ENCODE measurements around the gene PLCH1.

The PLCH1 gene

GRCh38 chr3:155455765-155456164 is 289.1 kb downstream of the PLCH1 start:
- H3K27ac ChIP-seq (ENCODE audit: low read length, poor library complexity, severe bottlenecking) = no peak overlapping the region
- H2BK15ac ChIP-seq (ENCODE audit: low read depth, poor library complexity, severe bottlenecking) = no peak overlapping the region
- H3K27me3 ChIP-seq (ENCODE audit: control insufficient read depth in 1 of 2, insufficient read depth in 1 of 2, low read length in 2 of 2) = no peaks in the 10 kb centered on the region
- no peaks in the 10 kb centered on the region for H3K4me1 ChIP-seq (ENCODE audit: control insufficient read depth, insufficient read depth, low read depth, low read length)
- H3K14ac ChIP-seq (ENCODE audit: low read length in 2 of 2) = no peak overlapping the region
- H3K79me1 ChIP-seq (replicated peaks; ENCODE audit: low read length, poor library complexity, severe bottlenecking) = no peaks in the 10 kb centered on the region
- no peak overlapping the region for H3K4me3 ChIP-seq (ENCODE audit: insufficient read depth in 1 of 2, low read depth in 1 of 2, low read length in 2 of 2)
- no peak overlapping the region for H3K4me2 ChIP-seq (ENCODE audit: low read length, poor library complexity, severe bottlenecking)
- H3K18ac ChIP-seq (ENCODE audit: low read depth in 1 of 2, low read length in 2 of 2) = no peak overlapping the region
- H2AFZ ChIP-seq (ENCODE audit: low read depth, low read length) = no peak overlapping the region
- WGBS = 84% methylated on average over 4 of the region's 4 CpGs
- no peak overlapping the region for H3K23ac ChIP-seq (ENCODE audit: low read length in 2 of 2)
- no peaks in the 10 kb centered on the region for H3K36me3 ChIP-seq (ENCODE audit: control insufficient read depth in 1 of 2, insufficient read depth in 2 of 2, low read depth in 1 of 2, low read length in 2 of 2)
- H3K4ac ChIP-seq (ENCODE audit: low read depth in 1 of 2, low read length in 2 of 2) = no peak overlapping the region
- no peaks in the 10 kb centered on the region for H3K9me3 ChIP-seq (ENCODE audit: control insufficient read depth, low read length)
- DNase-seq = no peak
- H4K91ac ChIP-seq (ENCODE audit: low read length) = no peak overlapping the region
- H4K8ac ChIP-seq (ENCODE audit: low read length) = no peak overlapping the region
- H2BK120ac ChIP-seq (ENCODE audit: low read depth, low read length) = no peak overlapping the region
- H3K9ac ChIP-seq (ENCODE audit: low read length) = no peak overlapping the region
- H2AK5ac ChIP-seq (ENCODE audit: low read length, severe bottlenecking) = no peak overlapping the region
- no peak overlapping the region for H2BK5ac ChIP-seq (ENCODE audit: low read depth, low read length, poor library complexity, severe bottlenecking)
- no peak overlapping the region for H2BK12ac ChIP-seq (ENCODE audit: low read length in 2 of 2)

GRCh38 chr3:155453512-155453911 is 291.4 kb downstream of the PLCH1 start:
- Histone ChIP-seq H3K4me3 (ENCODE audit: insufficient read depth in 1 of 2, low read depth in 1 of 2, low read length in 2 of 2) (no peak overlapping the region), H3K27me3 (ENCODE audit: control insufficient read depth in 1 of 2, insufficient read depth in 1 of 2, low read length in 2 of 2) (no peaks in the 10 kb centered on the region), H3K14ac (ENCODE audit: low read length in 2 of 2) (no peak overlapping the region), H4K91ac (ENCODE audit: low read length) (no peak overlapping the region), H2BK120ac (ENCODE audit: low read depth, low read length) (no peak overlapping the region), H3K23ac (ENCODE audit: low read length in 2 of 2) (no peak overlapping the region), H3K4me2 (ENCODE audit: low read length, poor library complexity, severe bottlenecking) (no peak overlapping the region), H3K18ac (ENCODE audit: low read depth in 1 of 2, low read length in 2 of 2) (no peak overlapping the region), H2BK5ac (ENCODE audit: low read depth, low read length, poor library complexity, severe bottlenecking) (no peak overlapping the region), H3K27ac (ENCODE audit: low read length, poor library complexity, severe bottlenecking) (no peak overlapping the region), H3K4me1 (ENCODE audit: control insufficient read depth, insufficient read depth, low read depth, low read length) (no peaks in the 10 kb centered on the region), H2AFZ (ENCODE audit: low read depth, low read length) (no peak overlapping the region), H3K4ac (ENCODE audit: low read depth in 1 of 2, low read length in 2 of 2) (no peak overlapping the region), H4K8ac (ENCODE audit: low read length) (no peak overlapping the region), H3K9me3 (ENCODE audit: control insufficient read depth, low read length) (no peaks in the 10 kb centered on the region), H3K9ac (ENCODE audit: low read length) (no peak overlapping the region), H2AK5ac (ENCODE audit: low read length, severe bottlenecking) (no peak overlapping the region), H3K79me1 (replicated peaks; ENCODE audit: low read length, poor library complexity, severe bottlenecking) (no peaks in the 10 kb centered on the region), H2BK12ac (ENCODE audit: low read length in 2 of 2) (no peak overlapping the region), H2BK15ac (ENCODE audit: low read depth, poor library complexity, severe bottlenecking) (no peak overlapping the region), H3K36me3 (ENCODE audit: control insufficient read depth in 1 of 2, insufficient read depth in 2 of 2, low read depth in 1 of 2, low read length in 2 of 2) (no peaks in the 10 kb centered on the region)
- DNase-seq = no peak
- WGBS = no CpG with 5 or more reads among the region's 1 CpG

DNA sequence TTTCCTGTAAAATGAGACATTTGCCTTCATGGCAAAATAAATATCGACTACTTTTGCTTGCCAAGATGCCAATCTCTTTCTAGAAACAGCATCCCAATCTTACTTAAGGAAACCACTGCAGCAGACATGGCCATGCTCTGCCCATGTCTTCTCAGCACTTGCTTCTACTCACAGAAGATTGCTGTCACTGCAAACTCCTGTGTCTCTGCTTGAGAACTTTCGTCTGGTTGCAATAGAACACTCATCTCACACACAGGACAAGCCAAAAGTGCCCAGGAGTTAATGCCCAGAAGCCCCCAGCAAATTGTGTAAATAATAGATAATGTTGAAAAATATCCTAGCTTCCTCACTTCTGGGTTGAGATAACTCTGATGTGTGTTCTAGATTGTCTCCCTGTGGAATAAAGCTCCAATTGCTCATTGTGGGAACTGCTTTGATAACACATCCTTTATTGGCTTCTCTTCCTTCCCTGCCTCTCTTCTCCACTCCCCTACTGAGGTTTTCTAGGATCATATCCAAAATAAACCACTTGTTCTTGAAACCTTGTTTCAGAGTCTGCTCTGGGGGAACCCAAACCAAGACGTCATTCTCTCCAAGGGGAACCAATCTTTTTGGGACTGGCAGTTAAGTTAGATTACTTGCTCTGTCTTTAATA is 295.1 kb downstream of the PLCH1 start:
- no peak overlapping the region for H2BK120ac ChIP-seq (ENCODE audit: low read depth, low read length)
- no peak overlapping the region for H2BK5ac ChIP-seq (ENCODE audit: low read depth, low read length, poor library complexity, severe bottlenecking)
- no peak overlapping the region for H2BK12ac ChIP-seq (ENCODE audit: low read length in 2 of 2)
- no peak overlapping the region for H3K9ac ChIP-seq (ENCODE audit: low read length)
- H3K4ac ChIP-seq (ENCODE audit: low read depth in 1 of 2, low read length in 2 of 2) = no peak overlapping the region
- no peaks in the 10 kb centered on the region for H3K27me3 ChIP-seq (ENCODE audit: control insufficient read depth in 1 of 2, insufficient read depth in 1 of 2, low read length in 2 of 2)
- H3K14ac ChIP-seq (ENCODE audit: low read length in 2 of 2) = no peak overlapping the region
- no peak for DNase-seq
- no peaks in the 10 kb centered on the region for H3K9me3 ChIP-seq (ENCODE audit: control insufficient read depth, low read length)
- H3K36me3 ChIP-seq (ENCODE audit: control insufficient read depth in 1 of 2, insufficient read depth in 2 of 2, low read depth in 1 of 2, low read length in 2 of 2) = no peaks in the 10 kb centered on the region
- H4K8ac ChIP-seq (ENCODE audit: low read length) = no peak overlapping the region
- WGBS = 85% methylated on average over 1 of the region's 3 CpGs
- no peaks in the 10 kb centered on the region for H3K79me1 ChIP-seq (replicated peaks; ENCODE audit: low read length, poor library complexity, severe bottlenecking)
- H3K4me1 ChIP-seq (ENCODE audit: control insufficient read depth, insufficient read depth, low read depth, low read length) = no peaks in the 10 kb centered on the region
- no peak overlapping the region for H2AFZ ChIP-seq (ENCODE audit: low read depth, low read length)
- no peak overlapping the region for H3K18ac ChIP-seq (ENCODE audit: low read depth in 1 of 2, low read length in 2 of 2)
- no peak overlapping the region for H2AK5ac ChIP-seq (ENCODE audit: low read length, severe bottlenecking)
- no peak overlapping the region for H3K4me2 ChIP-seq (ENCODE audit: low read length, poor library complexity, severe bottlenecking)
- no peak overlapping the region for H3K4me3 ChIP-seq (ENCODE audit: insufficient read depth in 1 of 2, low read depth in 1 of 2, low read length in 2 of 2)
- H3K27ac ChIP-seq (ENCODE audit: low read length, poor library complexity, severe bottlenecking) = no peak overlapping the region
- H3K23ac ChIP-seq (ENCODE audit: low read length in 2 of 2) = no peak overlapping the region
- no peak overlapping the region for H4K91ac ChIP-seq (ENCODE audit: low read length)
- no peak overlapping the region for H2BK15ac ChIP-seq (ENCODE audit: low read depth, poor library complexity, severe bottlenecking)

DNA sequence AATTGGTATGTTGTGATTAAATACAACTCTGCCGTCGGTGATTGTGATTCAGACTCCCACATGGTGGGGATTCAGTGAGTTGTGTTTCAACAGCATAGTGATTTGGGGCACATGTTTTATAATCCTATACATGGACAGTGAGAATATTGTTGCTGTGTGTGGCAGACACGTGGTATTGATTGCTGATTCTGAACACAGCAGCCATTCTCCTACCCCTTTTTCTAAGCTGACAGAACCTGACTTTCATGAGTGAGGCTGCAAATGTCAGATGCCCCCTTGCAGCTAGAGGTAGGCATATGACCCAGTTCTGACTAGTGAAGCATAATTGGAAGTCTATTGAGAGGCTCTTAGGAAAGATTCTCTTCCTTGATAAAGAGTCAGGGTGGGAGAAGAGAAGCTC is 296.3 kb downstream of the PLCH1 start:
- no peak overlapping the region for H3K4me3 ChIP-seq (ENCODE audit: insufficient read depth in 1 of 2, low read depth in 1 of 2, low read length in 2 of 2)
- no peak overlapping the region for H3K18ac ChIP-seq (ENCODE audit: low read depth in 1 of 2, low read length in 2 of 2)
- H2BK15ac ChIP-seq (ENCODE audit: low read depth, poor library complexity, severe bottlenecking) = no peak overlapping the region
- H3K36me3 ChIP-seq (ENCODE audit: control insufficient read depth in 1 of 2, insufficient read depth in 2 of 2, low read depth in 1 of 2, low read length in 2 of 2) = no peaks in the 10 kb centered on the region
- no peak overlapping the region for H4K91ac ChIP-seq (ENCODE audit: low read length)
- no peak overlapping the region for H2AK5ac ChIP-seq (ENCODE audit: low read length, severe bottlenecking)
- H3K4me2 ChIP-seq (ENCODE audit: low read length, poor library complexity, severe bottlenecking) = no peak overlapping the region
- no peaks in the 10 kb centered on the region for H3K4me1 ChIP-seq (ENCODE audit: control insufficient read depth, insufficient read depth, low read depth, low read length)
- no peaks in the 10 kb centered on the region for H3K79me1 ChIP-seq (replicated peaks; ENCODE audit: low read length, poor library complexity, severe bottlenecking)
- H2AFZ ChIP-seq (ENCODE audit: low read depth, low read length) = no peak overlapping the region
- DNase-seq = no peak
- no peaks in the 10 kb centered on the region for H3K27me3 ChIP-seq (ENCODE audit: control insufficient read depth in 1 of 2, insufficient read depth in 1 of 2, low read length in 2 of 2)
- 99% methylated on average over 3 of the region's 3 CpGs for WGBS
- no peaks in the 10 kb centered on the region for H3K9me3 ChIP-seq (ENCODE audit: control insufficient read depth, low read length)
- H3K9ac ChIP-seq (ENCODE audit: low read length) = no peak overlapping the region
- no peak overlapping the region for H3K27ac ChIP-seq (ENCODE audit: low read length, poor library complexity, severe bottlenecking)
- H3K4ac ChIP-seq (ENCODE audit: low read depth in 1 of 2, low read length in 2 of 2) = no peak overlapping the region
- H2BK120ac ChIP-seq (ENCODE audit: low read depth, low read length) = no peak overlapping the region
- no peak overlapping the region for H2BK12ac ChIP-seq (ENCODE audit: low read length in 2 of 2)
- no peak overlapping the region for H3K23ac ChIP-seq (ENCODE audit: low read length in 2 of 2)
- H3K14ac ChIP-seq (ENCODE audit: low read length in 2 of 2) = no peak overlapping the region
- no peak overlapping the region for H4K8ac ChIP-seq (ENCODE audit: low read length)
- H2BK5ac ChIP-seq (ENCODE audit: low read depth, low read length, poor library complexity, severe bottlenecking) = no peak overlapping the region
